Spinal cord (tissue), 10 donors: Measurements from ENCODE around the gene SUPT20HL2. TPM values are rescaled to one million over a fixed set of nuclear protein-coding genes. Genes with fewer than 3 reads are reported as not detected.
A peak's percentile ranks its signal among the peaks of the same experiment; 100 is the strongest.
"Not testable (repeated sequence)": the region's sequence is repeated elsewhere in the genome, so short reads cannot be mapped to it uniquely, and the experiment has no call there.

Experiments used
- DNase-seq, 6 donors: peaks; one replicate each; pipeline versions ENCODE4 v3.0.0 to v3.0.0-alpha.2; 2013 to 2015; ENCODE audit warnings: low spot score in 6 of 6, low read depth in 4 of 6
- H3K27ac ChIP-seq: one replicate; pipeline ENCODE4 v1.5.1; 2013; ENCODE audit warnings: low read depth, low read length, control low read depth
- H3K27me3 ChIP-seq: one replicate; pipeline ENCODE4 v1.6.1; 2013; ENCODE audit warnings: low read length; ENCODE audit not compliant: control insufficient read depth, insufficient read depth
- H3K36me3 ChIP-seq: one replicate; pipeline ENCODE4 v1.6.1; 2013; ENCODE audit warnings: low read length; ENCODE audit not compliant: control insufficient read depth, insufficient read depth
- H3K4me1 ChIP-seq: one replicate; pipeline ENCODE4 v1.6.1; 2013; ENCODE audit warnings: low read length; ENCODE audit not compliant: control insufficient read depth, insufficient read depth
- H3K4me3 ChIP-seq: one replicate; pipeline ENCODE4 v1.5.1; 2013; ENCODE audit warnings: low read depth, low read length, control low read depth
- H3K9me3 ChIP-seq: one replicate; pipeline ENCODE4 v1.6.1; 2013; ENCODE audit warnings: low read length; ENCODE audit not compliant: control insufficient read depth, insufficient read depth
- WGBS: methylation state at CpG from one replicate; pipeline ENCODE4 v1.1.5; 2013; ENCODE audit warnings: missing lambda C conversion rate; ENCODE audit not compliant: insufficient coverage; 5-methylcytosine and 5-hydroxymethylcytosine counted together
- long read RNA-seq, 4 donors: transcript quantifications; one replicate each; lab custom pipeline, GENCODE V29; 2026
- polyA plus RNA-seq, 2 donors: library from polyadenylated mRNA; unstranded; fragments of 120-200 nt; gene quantifications; one replicate each; pipeline ENCODE4 v1.2.1, GENCODE V29; 2013; ENCODE audit not compliant: insufficient read length in 2 of 2
- total RNA-seq, 2 donors: library from RNA; depleted of rRNA in 1 of 2; stranded (reverse); fragments of 120-200 nt in 1 of 2; fragments of >200 nt in 1 of 2; gene quantifications; one replicate each; pipeline versions ENCODE4 v1.2.3 to v1.2.4, GENCODE V29; 2013 to 2014
- donor health status: healthy.

Gene SUPT20HL2
- total RNA-seq = under 1 TPM in 1 of 2 donors, not detected in 1; 0.06 TPM
- polyA plus RNA-seq = under 1 TPM in 1 of 2 donors, not detected in 1; 0.13 TPM
- long read RNA-seq, donor 1 = 0 reads
- long read RNA-seq, donor 2 = 0 reads
- long read RNA-seq, donor 3 = 0 reads
- long read RNA-seq, donor 4 = 0 reads

- peaks cover 4% of the 10 kb centered on the region for H3K4me1 ChIP-seq
- H3K36me3 ChIP-seq = no peaks in the 10 kb centered on the region
- WGBS = 81% methylated on average over 35 of the region's 39 CpGs
- H3K9me3 ChIP-seq = no peaks in the 10 kb centered on the region
- H3K27ac ChIP-seq = no peak within 1 kb of the TSS
- peaks cover 15% of the 10 kb centered on the region for H3K27me3 ChIP-seq
- DNase-seq = no peak
- no peak within 1 kb of the TSS for H3K4me3 ChIP-seq
Observed at GRCh38 chrX:24314019-24314635, at the start of gene SUPT20HL2. TSS of gene SUPT20HL2 (minus strand) at chrX:24314069. CDS start at chrX:24313315, 754 bp downstream.

DNA sequence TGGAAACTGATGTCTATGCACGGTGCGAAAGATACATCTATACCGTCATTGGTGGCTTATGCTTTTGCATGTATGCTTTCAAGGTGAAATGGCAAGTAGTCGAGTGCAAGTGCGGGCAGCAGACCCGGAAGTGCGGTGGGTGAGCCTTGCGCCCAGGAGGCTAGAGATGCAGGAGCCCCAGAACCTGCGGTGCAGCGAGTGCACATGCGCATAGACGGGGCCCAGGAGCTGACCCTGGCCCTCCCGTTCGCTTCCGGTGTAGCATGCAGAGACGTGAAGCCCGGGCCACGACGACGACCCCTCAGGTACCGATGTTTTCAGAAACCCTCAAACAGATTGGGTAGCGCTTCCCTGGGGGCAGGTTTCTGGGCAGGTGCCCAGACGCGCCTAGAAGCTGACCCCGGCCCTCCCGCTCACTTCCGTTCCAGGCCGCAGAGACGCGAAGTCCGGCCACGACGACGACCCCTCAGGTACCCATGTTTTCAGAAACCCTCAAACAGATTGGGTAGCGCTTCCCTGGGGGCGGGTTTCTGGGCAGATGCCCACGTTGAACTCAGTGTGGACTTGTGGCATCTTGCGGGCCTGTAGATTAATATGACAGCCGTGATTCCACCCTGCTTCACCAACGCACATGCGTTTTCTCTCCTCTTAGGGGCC is 48.3 kb upstream of the SUPT20HL2 start:
- H3K4me1 ChIP-seq, H3K36me3 ChIP-seq, H3K9me3 ChIP-seq, H3K4me3 ChIP-seq, H3K27ac ChIP-seq, DNase-seq: not testable (repeated sequence)
- WGBS = 88% methylated on average over 22 of the region's 41 CpGs
- H3K27me3 ChIP-seq = peaks cover 11% of the 10 kb centered on the region

GRCh38 chrX:24360272-24360671 is 46.4 kb upstream of the SUPT20HL2 start, which contains the start of gene SUPT20HL1:
TSS of gene SUPT20HL1 (plus strand) at chrX:24360639. CDS start at chrX:24362761, 2,122 bp downstream.
- H3K9me3 ChIP-seq = peaks cover 1% of the 10 kb centered on the region
- peaks cover 5% of the 10 kb centered on the region for H3K4me1 ChIP-seq
- DNase-seq = no peak
- no peak within 1 kb of the TSS for H3K4me3 ChIP-seq
- peaks cover 10% of the 10 kb centered on the region for H3K27me3 ChIP-seq
- H3K36me3 ChIP-seq = no peaks in the 10 kb centered on the region
- no peak within 1 kb of the TSS for H3K27ac ChIP-seq
- WGBS = 83% methylated on average over 2 of the region's 3 CpGs

DNA sequence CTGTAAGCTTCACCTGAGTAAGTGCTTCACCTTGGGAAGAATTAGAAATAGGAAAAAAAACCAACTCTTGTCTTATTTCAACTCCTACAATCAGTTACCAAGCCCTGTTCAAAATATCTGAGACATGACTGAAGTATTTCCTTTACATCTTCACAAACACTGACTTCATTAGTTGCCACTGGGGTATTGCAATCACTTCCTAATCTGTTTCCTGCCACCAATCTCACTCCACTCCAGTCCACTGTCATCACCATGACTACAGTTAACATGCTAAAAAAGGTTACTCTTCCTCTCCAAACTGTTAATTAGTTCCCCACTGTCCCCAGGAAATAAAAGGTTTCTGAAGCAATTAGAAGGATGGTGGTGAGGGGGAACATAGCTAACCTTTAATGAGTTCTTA is 43.2 kb upstream of the SUPT20HL2 start:
- Histone ChIP-seq H3K4me1 (no peaks in the 10 kb centered on the region), H3K36me3 (no peaks in the 10 kb centered on the region), H3K4me3 (no peak overlapping the region), H3K27ac (no peak overlapping the region), H3K27me3 (peaks cover 8% of the 10 kb centered on the region), H3K9me3 (peaks cover 1% of the 10 kb centered on the region)
- peak in 1 of 6 donors; percentile 18 for DNase-seq

- Histone ChIP-seq H3K4me1 (no peaks in the 10 kb centered on the region), H3K27me3 (peaks cover 7% of the 10 kb centered on the region), H3K4me3 (no peak overlapping the region), H3K27ac (no peak overlapping the region), H3K9me3 (peaks cover 1% of the 10 kb centered on the region), H3K36me3 (no peaks in the 10 kb centered on the region)
- DNase-seq = no peak
- 89% methylated on average over 7 of the region's 8 CpGs for WGBS
Observed at GRCh38 chrX:24355095-24355494, 41.2 kb upstream of the SUPT20HL2 start.

- H3K36me3 ChIP-seq = no peaks in the 10 kb centered on the region
- 90% methylated on average over 2 of the region's 4 CpGs for WGBS
- no peaks in the 10 kb centered on the region for H3K4me1 ChIP-seq
- no peak for DNase-seq
- no peaks in the 10 kb centered on the region for H3K9me3 ChIP-seq
- no peak overlapping the region for H3K4me3 ChIP-seq
- H3K27me3 ChIP-seq = peaks cover 10% of the 10 kb centered on the region
- no peak overlapping the region for H3K27ac ChIP-seq
Observed at GRCh38 chrX:24350217-24350616, 36.3 kb upstream of the SUPT20HL2 start.

DNA sequence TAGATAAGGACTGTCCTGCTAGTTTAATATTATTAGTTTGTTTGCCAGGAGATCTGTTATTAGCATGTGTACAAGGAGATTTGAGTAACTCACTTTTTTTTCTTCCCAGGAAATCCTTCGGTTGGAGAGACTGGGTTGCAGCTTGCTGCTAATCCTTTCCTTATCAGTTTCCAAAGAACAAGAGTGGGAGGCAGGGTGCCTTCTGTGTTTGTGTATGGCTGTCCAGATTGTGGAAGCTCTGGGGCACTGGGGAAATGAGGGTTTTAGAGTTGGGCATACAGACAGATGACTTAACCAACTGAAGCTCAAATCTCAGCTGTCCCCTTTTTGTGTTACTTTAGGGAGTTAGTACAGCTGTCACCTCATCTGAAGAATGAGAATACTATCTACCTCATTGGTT is 34.0 kb upstream of the SUPT20HL2 start:
- peak in 1 of 6 donors; percentile 19 for DNase-seq
- H3K27ac ChIP-seq = no peak overlapping the region
- no CpG with 5 or more reads among the region's 1 CpG for WGBS
- no peak overlapping the region for H3K4me3 ChIP-seq
- no peaks in the 10 kb centered on the region for H3K36me3 ChIP-seq
- H3K27me3 ChIP-seq = peaks cover 16% of the 10 kb centered on the region
- no peaks in the 10 kb centered on the region for H3K9me3 ChIP-seq
- H3K4me1 ChIP-seq = no peaks in the 10 kb centered on the region

DNA sequence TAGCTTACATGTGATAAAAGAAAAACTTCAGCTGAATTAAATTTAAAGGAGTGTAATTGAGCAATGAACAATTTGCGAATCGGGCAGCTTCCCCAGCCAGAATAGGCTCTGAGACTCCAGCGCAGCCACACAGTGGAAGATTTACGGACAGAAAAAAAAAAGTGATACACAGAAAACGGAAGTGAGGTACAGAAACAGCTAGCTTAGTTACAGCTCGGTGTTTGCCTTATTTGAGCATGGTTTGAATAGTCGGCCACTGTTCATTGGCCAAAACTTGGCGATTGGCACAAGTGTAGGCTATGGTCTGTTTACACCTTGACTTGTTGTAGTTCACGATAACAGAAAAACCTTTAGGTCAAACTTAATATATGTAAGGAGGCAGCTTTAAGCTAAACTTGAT is 29.9 kb upstream of the SUPT20HL2 start:
- DNase-seq = no peak
- peaks cover 23% of the 10 kb centered on the region for H3K27me3 ChIP-seq
- H3K27ac ChIP-seq = no peak overlapping the region
- no peaks in the 10 kb centered on the region for H3K36me3 ChIP-seq
- 79% methylated on average over 7 of the region's 9 CpGs for WGBS
- H3K4me3 ChIP-seq = no peak overlapping the region
- no peaks in the 10 kb centered on the region for H3K9me3 ChIP-seq
- no peaks in the 10 kb centered on the region for H3K4me1 ChIP-seq

DNA sequence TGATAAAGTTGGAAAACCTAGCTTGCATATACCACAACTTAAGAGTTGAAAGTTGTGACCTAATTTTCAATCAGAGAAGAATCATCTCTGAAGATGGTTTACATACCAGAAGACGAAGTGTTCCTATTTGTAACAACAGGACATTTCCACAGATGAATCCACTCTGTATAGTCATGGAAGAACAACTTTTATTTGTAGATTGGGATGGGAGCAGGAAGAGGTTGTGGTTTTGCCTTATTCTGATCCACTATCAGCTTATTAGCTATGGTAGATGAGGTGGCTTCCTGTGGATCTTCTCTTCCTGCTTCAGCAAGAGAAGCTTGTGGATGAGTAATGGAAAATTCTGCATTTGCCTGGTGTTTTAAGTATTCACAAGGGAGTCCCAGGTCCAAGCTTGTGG is 27.9 kb upstream of the SUPT20HL2 start:
- WGBS = no CpG with 5 or more reads among the region's 1 CpG
- Histone ChIP-seq H3K27me3 (peaks cover 22% of the 10 kb centered on the region), H3K9me3 (no peaks in the 10 kb centered on the region), H3K4me1 (no peaks in the 10 kb centered on the region), H3K27ac (no peak overlapping the region), H3K36me3 (no peaks in the 10 kb centered on the region), H3K4me3 (no peak overlapping the region)
- DNase-seq = no peak

DNA sequence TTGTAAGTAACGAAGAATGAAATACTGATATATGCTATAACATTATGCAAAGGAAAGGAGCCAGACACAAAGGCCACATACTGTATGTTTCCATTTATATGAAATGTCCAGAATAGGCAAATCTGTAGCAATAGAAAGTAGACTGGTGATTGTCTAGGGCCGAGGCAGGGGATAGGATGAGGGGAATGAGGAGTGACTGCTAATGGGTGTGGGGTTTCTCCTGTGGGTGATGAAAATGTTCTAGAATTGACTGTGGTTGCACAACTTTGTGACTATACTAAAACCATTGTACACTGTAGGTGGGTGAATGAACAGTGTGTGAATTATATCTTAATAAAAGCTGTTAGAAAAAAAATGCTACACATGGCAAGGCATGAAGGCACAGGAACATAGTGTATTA is 26.6 kb upstream of the SUPT20HL2 start:
- Histone ChIP-seq H3K9me3 (no peaks in the 10 kb centered on the region), H3K4me3 (no peak overlapping the region), H3K27ac (no peak overlapping the region), H3K27me3 (peaks cover 19% of the 10 kb centered on the region), H3K36me3 (no peaks in the 10 kb centered on the region), H3K4me1 (no peaks in the 10 kb centered on the region)
- whole genome bisulfite sequencing = 88% methylated on average over 1 of the region's 2 CpGs
- no peak for DNase-seq
